GM19238 (cell line): ENCODE results near the gene ARHGAP27.

Source experiments
- DNase-seq: peaks from one replicate; pipeline ENCODE4 v3.0.0; 2011; ENCODE audit warnings: low spot score; ENCODE audit not compliant: insufficient read length

The ARHGAP27 gene

DNA sequence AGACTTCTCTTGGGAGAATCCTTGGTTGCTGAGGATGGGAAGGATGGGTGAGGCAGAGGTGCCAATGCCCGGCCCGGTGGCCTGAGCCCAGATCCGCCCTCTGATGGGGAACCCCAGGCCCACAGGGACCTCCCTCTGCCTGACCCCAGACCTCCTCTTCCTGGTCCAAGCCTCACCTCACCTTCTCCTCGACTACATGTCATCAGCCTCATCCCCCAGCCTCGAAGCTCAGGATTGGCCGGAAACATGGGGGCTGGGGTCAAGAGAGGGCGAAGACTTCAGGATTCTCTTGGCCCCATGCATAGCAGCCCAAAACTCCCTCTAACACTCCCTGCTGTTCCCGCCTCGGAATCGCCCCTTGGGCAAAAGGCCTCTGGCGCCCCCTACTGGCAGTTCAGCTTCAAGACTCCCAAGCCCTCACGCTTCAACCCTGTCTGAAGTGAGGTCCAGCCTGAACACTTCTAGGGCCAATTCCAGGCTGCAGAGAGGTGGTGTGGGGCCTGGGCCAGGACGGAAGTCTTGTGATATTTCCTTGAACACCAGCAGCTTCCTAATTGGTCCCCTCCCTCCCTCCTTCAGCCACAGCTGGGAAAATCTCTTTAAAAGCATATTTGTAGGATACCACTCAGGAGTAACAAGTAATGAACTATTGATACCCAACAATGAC, 47.2 kb downstream of the ARHGAP27 start:
- DNase-seq: peak; percentile 81

DNA sequence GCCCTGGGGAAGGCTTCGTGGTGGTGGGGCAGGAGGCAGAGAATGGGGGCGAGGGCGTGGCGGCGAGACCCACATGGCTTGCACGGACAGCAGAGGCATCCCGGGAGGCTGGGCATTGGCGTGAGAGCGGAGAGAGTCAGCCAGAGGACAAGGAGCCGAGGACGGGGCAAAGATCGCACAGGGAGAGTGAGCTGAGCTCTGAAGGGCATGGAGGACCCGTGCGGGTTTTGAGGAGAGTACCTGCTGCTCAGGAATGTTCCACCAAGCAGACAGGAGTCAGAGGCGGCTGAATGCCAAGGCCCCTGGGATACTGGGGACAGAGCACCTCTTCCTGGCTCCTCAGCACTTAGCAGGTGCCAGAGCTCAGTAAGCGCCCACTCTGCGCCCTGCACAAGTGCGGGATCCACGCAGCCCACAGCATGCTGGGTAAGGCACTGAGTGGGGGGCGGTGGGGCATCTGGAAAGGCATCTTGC, 47.8 kb downstream of the ARHGAP27 start:
- no peak for DNase-seq

DNA sequence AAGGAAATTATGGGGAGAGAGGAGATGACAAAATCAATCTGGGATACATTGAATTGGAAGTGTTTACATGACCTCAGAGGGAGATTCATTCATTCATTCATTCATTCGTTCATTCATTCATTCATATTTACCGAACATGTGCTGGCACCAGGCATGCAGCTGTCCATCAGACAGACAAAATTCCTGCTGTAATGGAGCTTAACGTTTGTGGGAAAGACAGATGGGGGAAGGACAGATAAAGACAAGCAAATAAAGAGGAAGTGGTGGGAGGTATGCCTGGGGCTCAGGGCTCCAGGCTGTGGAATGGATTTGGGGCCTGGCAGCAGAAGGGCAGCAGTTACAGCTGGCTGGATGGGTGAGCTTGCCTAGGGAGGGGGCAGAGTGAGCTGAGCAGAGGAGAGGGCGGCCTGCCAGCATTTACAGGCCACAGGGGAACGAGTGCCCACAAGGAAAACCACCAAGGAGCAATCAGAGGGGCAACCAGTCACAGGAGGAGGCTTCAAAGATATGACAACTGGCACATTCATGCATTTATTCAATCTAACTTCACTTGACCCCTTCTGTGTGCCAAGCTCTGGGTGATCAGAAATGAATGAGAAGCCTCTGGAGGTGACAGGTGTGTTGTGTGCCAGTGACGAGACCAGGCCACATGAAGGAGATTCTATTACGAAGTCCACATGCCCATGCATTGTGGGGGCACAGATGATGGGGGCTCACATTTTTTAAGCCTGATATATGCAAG, 48.5 kb downstream of the ARHGAP27 start:
- DNase-seq: no peak

DNA sequence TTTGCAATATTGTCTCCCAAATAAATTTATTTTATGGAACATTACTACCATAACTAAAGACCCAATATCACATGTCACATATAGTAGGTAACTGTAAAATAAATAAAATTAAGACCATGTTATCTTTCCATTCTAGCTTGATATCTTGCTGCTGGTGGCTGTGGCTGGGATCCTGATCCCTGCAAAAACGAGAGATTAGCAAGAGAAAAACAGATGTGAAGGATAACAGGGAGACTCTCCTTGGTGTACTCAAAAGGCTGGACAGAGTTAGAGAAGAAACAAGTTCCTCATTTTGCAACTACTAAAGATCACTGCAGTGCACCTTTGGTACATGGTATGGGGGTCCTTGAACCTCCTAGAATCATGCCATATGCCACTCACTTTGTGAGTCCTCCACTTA, 49.7 kb downstream of the ARHGAP27 start:
- DNase-seq: no peak

DNA sequence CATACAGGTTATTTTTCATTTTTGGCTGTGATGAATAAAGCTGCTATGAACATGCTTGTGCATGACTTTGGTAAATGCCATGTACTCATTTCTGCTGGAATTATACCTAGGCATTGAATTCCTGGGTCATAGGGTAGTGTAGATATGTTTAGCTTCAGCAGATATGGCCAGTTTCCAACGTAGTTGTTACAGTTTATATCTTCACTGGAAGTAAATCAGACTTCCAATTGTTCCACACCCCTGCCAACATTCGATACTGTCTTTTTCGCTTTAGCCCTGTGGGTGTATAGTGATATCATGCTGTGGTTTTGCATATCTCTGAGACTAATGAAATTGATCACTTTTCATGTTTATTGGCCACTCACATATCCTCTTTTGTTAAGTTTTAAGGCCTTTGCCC, 50.4 kb downstream of the ARHGAP27 start:
- DNase-seq: no peak

DNA sequence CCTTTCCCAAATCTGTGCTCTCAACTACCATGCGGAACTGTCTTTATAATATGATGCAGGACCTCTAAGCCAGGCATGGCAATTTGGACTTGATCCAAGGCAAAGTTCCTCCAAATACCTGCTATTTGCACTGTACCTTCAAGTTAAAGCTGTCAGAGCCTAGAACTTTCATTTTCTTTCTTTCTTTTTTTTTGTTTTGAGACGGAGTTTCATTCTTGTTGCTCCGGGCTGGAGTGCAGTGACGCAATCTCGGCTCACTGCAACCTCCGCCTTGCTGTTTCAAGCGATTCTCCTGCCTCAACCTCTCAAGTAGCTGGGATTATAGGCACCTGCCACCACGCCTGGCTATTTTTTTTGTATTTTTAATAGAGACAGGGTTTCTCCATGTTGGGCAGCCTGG, 51.7 kb downstream of the ARHGAP27 start:
- no peak for DNase-seq

DNA sequence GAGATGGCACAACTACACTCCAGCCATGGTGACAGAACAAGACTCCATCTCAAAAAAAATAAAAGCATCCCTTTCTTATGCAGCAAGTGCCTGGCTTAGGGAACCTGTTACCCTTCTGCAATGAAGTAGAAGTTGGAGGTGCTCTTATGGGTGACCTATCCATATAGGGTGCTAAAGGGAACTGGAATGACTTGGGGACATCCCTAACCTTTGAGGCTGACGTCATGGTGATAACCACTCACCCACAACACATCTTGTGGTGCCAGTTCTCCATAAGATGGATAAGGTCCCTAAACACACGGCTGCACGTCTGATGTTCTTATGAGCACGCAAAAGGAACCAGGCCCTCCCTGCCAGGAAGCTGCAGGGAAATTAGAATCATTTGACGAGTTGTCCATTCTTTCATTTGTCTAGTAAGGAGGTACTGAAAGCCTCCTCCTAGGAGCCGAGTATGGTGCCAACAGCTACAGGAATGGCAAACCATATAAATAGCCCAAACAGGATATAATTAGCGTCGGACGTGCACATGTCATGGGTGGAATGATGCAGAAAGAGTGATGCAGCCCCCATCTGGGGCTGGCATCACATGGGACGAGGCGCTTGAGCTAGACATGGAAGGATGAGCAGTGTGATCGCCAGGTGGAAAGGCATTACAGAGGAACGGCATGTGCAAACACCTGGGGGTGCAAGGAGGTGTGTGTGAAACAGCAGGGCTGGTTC, 52.5 kb downstream of the ARHGAP27 start:
- no peak for DNase-seq

DNA sequence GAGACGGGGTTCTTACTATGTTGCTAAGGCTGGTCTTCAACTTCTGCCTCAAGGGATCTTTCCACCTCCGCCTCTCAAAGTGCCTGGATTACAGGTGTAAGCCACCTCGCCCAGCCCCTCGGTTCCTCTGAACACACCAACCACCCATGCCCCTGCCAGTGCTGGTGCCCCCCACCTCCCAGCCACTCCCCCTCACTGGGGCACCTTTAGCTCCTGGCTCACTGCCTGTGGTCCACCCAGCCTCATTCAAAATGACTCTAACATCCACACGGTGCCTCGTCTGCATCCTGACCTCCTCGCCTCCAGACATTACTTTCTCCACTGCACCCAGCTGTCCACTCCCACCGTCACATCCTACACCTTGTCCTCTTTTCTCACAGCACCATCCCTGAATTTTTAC, 55.3 kb downstream of the ARHGAP27 start:
- DNase-seq: no peak

DNA sequence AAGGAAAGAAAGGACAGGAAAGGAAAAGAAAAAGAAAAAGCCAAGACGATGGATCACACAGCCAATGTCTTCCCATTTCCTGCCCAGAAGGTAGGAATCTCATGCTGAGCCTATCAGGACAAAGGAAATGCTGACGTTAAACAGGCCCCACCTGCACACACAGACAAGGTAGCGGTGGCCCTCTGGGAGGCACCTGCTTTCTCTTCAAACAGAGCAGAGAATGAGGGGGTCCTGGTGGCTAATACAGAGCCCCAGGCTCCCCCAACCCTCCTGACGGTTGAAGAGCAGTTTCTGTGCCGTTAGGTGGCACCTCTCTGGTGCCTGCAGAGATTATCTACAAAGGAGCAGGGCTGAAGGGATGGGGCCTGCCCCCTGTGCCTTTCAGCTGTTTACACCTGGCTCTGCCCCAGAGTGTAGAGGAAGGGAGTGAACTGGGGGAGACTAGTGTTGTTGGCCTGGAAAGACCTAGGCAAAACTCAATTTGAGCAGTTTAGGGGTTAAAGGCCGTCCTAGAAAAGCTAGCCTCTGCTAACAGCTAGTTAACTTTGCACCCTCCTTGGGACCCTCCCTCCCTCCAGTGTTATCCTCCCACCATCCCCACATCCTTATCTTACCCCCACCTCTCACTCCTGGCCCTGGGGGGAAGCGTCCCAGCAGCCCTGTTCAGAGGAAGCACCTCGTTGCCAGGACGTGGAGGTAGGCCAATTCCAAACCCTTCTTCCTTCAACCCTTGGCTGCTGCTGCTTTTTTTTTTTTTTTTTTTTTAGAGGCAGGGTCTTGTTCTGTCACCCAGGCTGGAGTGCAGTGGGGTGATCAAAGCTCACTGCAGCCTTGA, 56.3 kb downstream of the ARHGAP27 start:
- DNase-seq: no peak

DNA sequence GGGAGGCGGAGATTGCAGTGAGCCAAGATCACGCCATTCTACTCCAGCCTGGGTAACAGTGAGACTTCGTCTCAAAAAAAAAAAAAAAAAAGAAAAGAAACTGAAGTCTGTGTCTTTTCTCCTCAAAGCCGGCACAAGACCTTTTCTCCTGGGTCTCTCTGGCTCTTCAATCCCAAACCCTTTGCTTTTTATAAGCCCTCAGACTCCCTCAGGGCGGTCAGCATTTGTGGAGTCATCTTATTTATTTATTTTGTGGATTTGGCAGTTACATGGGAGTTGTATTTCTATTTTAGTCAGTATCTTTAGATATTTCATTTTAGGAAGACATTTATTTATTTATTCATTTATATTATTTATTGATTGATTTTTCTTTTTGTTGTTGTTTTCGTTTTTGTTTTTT, 58.2 kb downstream of the ARHGAP27 start:
- DNase-seq: no peak

DNA sequence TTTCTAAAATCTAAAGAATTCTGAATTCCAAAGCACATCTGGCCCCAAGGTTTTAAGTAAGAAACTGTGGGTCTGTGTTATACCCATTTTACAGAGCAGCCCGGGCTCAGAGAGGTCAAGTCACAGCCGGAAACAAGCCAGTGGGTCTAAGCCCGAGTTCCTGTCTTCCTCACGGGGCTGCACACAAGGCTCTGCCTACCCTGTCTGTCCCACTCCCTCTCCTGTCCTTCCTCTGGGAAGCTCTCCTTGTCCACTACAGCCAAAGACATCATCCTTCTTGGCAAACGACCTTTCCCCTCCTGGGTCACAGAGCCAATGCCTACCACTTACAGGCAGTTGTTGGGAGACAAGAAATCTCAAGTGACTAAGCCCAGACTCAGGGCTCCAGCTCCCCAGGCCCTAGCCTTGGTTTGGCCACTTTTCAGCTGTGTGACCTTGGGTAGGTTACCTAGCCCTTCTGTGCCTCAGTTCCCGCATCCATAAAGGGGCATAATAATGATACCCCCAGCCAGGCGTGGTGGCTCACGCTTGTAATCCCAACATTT, 60.3 kb downstream of the ARHGAP27 start:
- DNase-seq: no peak

DNA sequence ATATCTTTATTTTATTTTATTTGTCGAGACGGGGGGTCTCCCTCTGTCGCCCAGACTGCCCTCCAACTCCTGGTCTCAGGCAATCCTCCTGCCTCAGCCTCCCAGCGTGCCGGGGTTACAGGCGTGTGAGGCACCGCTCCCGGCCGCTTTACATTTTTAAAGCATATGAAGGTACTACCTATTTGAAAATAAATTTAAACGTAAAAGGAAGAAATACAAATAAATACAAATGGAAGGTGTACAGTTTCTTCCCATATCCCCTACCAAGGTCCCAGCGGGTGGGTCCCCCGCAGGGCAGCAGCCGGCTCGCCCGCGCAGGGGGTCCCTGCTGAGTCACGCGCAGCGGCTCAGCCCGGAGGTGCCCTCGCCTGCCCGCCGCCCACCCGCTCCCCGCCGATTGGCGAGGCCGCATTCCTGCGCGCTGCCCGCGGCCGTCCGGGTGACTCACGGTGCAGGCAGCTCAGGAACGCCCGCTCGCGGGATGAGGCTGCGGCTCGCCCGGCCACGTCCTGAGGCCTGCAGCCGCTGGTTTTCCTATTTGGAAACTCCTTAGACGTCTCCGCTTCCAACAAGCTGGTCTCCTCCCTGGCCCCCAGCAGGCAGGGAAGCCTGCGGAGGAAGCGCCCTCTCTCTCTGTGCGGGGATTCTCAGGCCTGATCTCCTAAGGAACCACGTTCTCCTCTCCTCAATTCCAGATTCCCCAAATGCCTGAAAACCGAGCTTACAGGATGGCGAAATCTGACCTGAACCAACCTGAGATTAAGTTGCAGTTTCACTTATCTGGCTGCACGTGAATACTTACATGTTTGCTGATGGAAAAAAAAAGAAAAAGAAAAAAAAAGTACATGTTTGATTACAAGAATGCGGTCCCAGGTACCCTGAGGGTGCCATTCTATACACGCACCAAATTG, 61.0 kb downstream of the ARHGAP27 start:
- DNase-seq: no peak

DNA sequence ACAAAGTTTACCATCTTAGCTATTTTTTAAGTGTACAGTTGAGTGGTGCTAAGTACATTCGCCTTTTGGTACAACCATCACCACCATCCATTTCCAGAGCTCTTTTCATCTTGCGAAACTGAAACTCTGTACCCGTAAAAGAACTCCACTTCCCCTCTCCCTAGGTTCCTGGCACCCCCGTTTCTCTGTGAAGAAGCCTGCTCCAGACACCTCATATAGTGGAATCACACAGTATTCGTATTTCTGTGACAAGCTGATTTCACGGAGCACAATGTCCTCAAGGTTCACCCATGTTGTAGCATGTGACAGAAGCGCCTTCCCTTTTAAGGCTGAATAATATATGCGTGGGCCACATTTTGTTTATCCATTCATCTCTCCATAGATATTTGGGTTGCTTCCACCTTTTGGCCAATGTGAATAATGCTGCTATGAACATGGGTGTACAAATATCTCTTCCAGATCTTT, 61.7 kb downstream of the ARHGAP27 start:
- DNase-seq: no peak

DNA sequence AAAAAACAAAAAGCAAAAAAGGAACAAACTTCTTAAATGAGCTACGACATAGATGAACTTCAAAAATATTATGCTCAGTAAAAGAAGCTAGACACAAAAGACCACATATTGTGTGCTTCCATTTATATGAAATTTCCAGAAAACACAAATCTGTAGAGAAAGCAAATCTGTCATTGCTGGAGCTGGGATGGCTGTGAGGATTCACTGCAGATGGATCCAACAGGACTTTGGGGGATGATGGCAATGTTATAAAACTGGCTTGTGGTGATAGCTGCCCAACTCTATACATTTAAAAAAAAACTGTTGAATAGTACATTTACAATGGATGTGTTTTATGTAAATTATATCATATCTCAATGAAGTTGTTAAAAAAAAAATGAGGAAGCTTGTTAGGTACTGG, 63.2 kb downstream of the ARHGAP27 start:
- no peak for DNase-seq

DNA sequence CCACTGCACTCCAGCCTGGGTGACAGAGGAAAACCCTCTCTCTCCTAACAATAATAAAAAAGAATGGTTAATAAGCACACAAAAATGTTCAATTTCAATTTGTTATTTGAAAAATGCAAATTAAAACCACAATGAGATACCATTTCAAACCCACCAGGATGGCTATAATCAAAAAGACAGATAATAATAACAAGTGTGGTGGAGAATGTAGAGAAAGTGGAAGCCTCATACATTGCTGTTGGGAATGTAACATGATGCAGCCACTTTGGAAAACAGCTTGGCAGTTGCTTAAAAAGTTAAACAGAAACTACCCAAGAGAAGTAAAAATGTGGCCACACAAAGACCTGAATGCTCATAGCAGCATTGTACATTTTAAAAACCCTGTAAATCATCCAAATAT, 64.0 kb downstream of the ARHGAP27 start:
- DNase-seq: no peak

DNA sequence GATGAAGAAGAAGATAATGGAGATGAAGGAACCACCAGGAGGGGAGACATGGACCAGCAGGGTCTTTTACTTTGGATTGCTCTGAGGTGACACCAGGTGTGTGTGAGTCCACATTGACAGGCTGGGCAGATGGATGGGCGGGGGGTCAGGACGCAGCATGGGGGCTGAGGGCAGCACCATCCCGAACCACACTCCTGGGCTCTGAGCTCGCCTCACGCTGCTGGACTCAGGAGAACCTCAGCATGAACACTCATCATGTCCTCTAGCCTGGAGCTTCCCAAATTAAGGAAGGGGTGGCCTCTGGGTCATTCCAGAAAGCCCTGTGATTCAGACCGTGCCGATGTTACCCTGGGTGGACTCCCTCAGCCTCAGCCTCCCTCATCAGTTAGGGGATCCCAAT, 65.5 kb downstream of the ARHGAP27 start:
- no peak for DNase-seq

DNA sequence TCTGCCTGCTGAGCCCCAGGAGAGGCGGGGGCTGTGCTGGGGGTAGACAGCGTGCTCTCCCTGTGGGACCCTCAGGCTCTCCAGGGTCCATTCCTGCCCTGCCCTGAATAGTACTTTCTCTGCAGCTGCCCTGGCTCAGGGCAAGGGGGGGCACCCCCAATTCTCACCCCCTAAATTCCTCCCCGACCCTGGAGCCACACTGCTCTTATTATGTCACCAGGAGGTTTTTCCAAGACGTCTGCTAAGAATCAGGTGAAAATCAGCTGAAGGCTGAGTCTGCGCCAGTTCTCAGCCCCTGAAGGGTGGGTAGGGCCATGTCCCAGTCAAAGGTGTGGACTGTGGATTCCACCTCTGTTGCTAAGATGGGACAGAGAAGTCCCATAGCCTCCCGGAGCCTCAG, 66.0 kb downstream of the ARHGAP27 start:
- no peak for DNase-seq

DNA sequence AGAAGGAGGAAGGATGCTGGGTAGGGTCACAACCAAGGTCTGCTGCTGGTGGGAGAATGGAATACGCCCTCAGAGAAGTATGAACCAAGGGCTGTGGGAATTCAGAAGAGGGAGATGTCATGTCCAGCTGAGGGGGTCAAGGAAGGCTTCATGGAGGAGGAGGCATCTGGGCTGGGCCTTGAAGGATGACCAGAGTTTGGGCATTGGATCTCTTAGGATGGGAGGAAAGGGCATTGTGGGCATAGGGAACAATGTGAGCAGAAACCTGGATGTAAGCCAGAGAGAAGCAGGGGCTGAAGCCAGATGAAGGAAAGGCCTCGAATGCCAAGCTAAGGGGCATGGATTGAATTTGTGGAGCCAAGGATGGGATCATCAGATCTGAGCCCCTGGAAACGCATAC, 66.6 kb downstream of the ARHGAP27 start:
- no peak for DNase-seq

DNA sequence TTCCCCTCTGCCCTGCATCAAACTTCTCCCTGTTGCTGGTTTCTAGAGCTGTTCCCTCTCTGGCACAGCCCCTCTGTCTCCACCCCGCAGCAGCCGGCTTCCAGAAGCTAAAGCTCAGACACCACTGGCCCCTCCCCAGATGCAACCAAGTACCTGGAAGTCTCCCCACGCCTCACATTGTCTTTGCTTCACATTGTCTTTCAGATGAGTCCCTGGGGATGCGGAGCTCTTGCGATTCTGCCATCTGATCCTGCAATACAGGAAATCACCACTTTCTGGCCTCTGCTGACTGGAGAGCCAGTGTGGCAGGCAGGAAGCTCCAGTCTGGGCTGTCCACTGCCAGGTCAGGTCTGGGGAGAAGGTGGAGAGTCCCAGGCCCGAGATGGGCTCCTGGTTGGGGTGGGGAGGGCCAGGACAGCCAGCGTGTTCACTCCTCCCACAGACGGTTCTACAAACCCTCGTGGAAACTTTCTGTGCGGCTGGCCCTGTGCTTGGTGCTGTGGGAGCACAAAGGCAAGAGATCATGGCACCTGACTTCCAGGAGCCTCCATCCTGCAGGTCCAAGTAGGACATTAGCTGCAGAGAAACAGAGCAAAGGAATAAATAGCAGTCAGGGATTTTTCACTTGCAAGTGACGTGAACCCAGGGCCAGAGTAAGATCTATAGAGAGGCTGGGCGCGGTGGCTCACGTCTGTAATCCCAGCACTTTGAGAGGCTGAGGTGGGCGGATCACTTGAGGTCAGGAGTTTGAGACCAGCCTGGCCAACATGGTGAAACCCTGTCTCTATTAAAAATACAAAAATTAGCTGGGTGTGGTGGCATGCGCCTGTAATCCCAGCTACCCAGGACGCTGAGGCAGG, 67.9 kb downstream of the ARHGAP27 start:
- DNase-seq: no peak
